GM12891 (cell line): ENCODE data around the gene SPOCD1.

Experiments used
- POLR2A ChIP-seq: IDR thresholded peaks from 2 replicates; pipeline ENCODE4 v1.6.1; 2011; ENCODE audit warnings: low read depth, low read length, control low read depth
- POLR2AphosphoS5 ChIP-seq: IDR thresholded peaks from 2 replicates; pipeline ENCODE4 v1.6.1; 2011; ENCODE audit warnings: low read depth, low read length, control low read depth
- POU2F2 ChIP-seq: IDR thresholded peaks from 2 replicates; pipeline ENCODE4 v1.6.1; 2011; ENCODE audit warnings: low read depth, mild to moderate bottlenecking, control low read depth, low read length, moderate library complexity
- SPI1 ChIP-seq: IDR thresholded peaks from 2 replicates; pipeline ENCODE4 v1.6.1; 2011; ENCODE audit warnings: low read depth, low read length, control low read depth
- TAF1 ChIP-seq: IDR thresholded peaks from 2 replicates; pipeline ENCODE4 v1.6.1; 2011; ENCODE audit warnings: low read depth, low read length, control low read depth

- TF ChIP-seq POLR2A (no peak), TAF1 (no peak), POLR2AphosphoS5 (no peak), SPI1 (no peak), POU2F2 (no peak)
These were observed 14.2 kb upstream of the SPOCD1 start for GRCh38 chr1:31830065-31830464.
